MM.1S (cell line): ENCODE data around the gene IL24.
"Not testable (repeated sequence)": the region's sequence is repeated elsewhere in the genome, so short reads cannot be mapped to it uniquely, and the experiment has no call there.

Experiments used
- DNase-seq: peaks from one replicate; pipeline ENCODE4 v3.0.0-alpha.2; 2015
- H2AFZ ChIP-seq: fragments of 300-600 bp; sonication (generic); 2 replicates; pipeline ENCODE4 v1.6.0; 2016; ENCODE audit warnings: antibody characterized with exemption, low read length
- H3F3A ChIP-seq: fragments of 300-600 bp; sonication (generic); 2 replicates; pipeline ENCODE4 v1.6.1; 2016; ENCODE audit warnings: mild to moderate bottlenecking, antibody characterized with exemption, low read length, moderate library complexity, mixed read lengths; ENCODE audit not compliant: insufficient read depth
- H3K27ac ChIP-seq: fragments of 300-600 bp; sonication (generic); 2 replicates; pipeline ENCODE4 v1.5.1; 2016; ENCODE audit warnings: mild to moderate bottlenecking, low read length
- H3K27me3 ChIP-seq: fragments of 300-600 bp; sonication (generic); replicated peaks from 2 replicates; pipeline ENCODE4 v1.6.0; 2016; ENCODE audit warnings: low read length; ENCODE audit not compliant: insufficient read depth
- H3K36me3 ChIP-seq: fragments of 300-600 bp; sonication (generic); replicated peaks from 2 replicates; pipeline ENCODE4 v1.6.1; 2016; ENCODE audit warnings: mild to moderate bottlenecking, low read length, mixed read lengths; ENCODE audit not compliant: insufficient read depth
- H3K4me1 ChIP-seq: fragments of 300-600 bp; sonication (generic); 2 replicates; pipeline ENCODE4 v1.6.1; 2016; ENCODE audit warnings: low read length, mixed read lengths
- H3K4me2 ChIP-seq: fragments of 300-600 bp; sonication (generic); 2 replicates; pipeline ENCODE4 v1.6.0; 2016; ENCODE audit warnings: low read depth, low read length
- H3K4me3 ChIP-seq: fragments of 300-600 bp; sonication (generic); 2 replicates; pipeline ENCODE4 v1.5.1; 2016; ENCODE audit warnings: low read length, mixed read lengths
- H3K79me2 ChIP-seq: fragments of 300-600 bp; sonication (generic); 2 replicates; pipeline ENCODE4 v1.6.1; 2016; ENCODE audit warnings: mixed run types, low read length, mixed read lengths
- H3K9ac ChIP-seq: fragments of 300-600 bp; sonication (generic); 2 replicates; pipeline ENCODE4 v1.6.1; 2016; ENCODE audit warnings: low read length, mixed read lengths
- H3K9me2 ChIP-seq: fragments of 300-600 bp; sonication (generic); replicated peaks from 2 replicates; pipeline ENCODE4 v1.6.1; 2016; ENCODE audit warnings: mild to moderate bottlenecking, low read length, mixed read lengths; ENCODE audit not compliant: insufficient read depth
- H3K9me3 ChIP-seq: fragments of 300-600 bp; sonication (generic); replicated peaks from 2 replicates; pipeline ENCODE4 v1.6.1; 2016; ENCODE audit warnings: mild to moderate bottlenecking, low read length, mixed read lengths; ENCODE audit not compliant: insufficient read depth
- H4K20me1 ChIP-seq: fragments of 300-600 bp; sonication (generic); 2 replicates; pipeline ENCODE4 v1.6.1; 2016; ENCODE audit warnings: mild to moderate bottlenecking, low read length, moderate library complexity, mixed read lengths; ENCODE audit not compliant: insufficient read depth
- EZH2 ChIP-seq: fragments of 300-600 bp; sonication (generic); optimal IDR thresholded peaks from 2 replicates; pipeline ENCODE3; 2017; ENCODE audit warnings: low read depth, mild to moderate bottlenecking, antibody characterized with exemption, low read length, mixed read lengths
- EZH2phosphoT487 ChIP-seq: fragments of 300-600 bp; sonication (generic); IDR thresholded peaks from 2 replicates; pipeline ENCODE4 v1.6.1; 2018; ENCODE audit warnings: antibody characterized with exemption, low read length
- TF ChIP-seq, protein P1 (sequence below): fragments of 300-600 bp; sonication (generic); IDR thresholded peaks from 2 replicates; pipeline ENCODE4 v1.5.1; 2016; ENCODE audit warnings: antibody characterized with exemption, low read length, mixed read lengths

The IL24 gene

DNA sequence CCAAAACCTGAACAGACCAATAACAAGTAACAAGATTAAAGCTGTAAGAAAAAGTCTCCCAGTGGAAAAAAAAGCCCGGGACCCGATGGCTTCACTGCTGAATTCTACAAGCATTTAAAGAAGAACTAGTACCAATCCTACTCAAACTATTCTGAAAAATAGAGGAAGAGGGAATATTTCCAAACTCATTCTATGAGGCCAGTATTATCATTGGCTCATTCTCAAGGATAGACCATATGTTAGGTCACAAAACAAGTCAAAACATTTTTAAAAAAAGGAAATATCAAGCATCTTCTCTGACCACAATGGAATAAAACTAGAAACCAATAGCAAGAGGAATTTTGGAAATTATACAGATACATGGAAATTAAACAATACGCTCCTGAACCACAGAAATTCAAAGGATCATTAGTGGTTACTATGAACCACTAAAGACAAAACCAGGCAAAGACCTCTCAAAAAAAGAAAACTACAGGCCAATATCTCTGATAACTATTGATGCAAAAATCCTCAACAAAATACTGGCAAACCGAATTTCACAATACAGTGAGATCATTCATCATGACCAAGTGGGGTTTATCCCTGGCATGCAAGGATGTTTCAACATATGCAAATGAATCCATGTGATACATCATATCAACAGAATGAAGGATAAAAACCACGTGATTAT lies 45.8 kb upstream of the IL24 start:
- Histone ChIP-seq H3K9ac (no peak overlapping the region), H3K4me3 (no peak overlapping the region), H3F3A (no peaks in the 10 kb centered on the region), H3K9me2 (no peaks in the 10 kb centered on the region), H3K27me3 (no peaks in the 10 kb centered on the region), H3K4me2 (no peak overlapping the region), H4K20me1 (no peaks in the 10 kb centered on the region), H3K4me1 (no peaks in the 10 kb centered on the region), H3K36me3 (no peaks in the 10 kb centered on the region), H2AFZ (no peak overlapping the region), H3K79me2 (no peaks in the 10 kb centered on the region), H3K9me3 (no peaks in the 10 kb centered on the region), H3K27ac (no peak overlapping the region)
- DNase-seq, result no peak
- TF ChIP-seq EZH2phosphoT487 (no peak), EZH2 (no peak)
- TF ChIP-seq, protein P1, sequence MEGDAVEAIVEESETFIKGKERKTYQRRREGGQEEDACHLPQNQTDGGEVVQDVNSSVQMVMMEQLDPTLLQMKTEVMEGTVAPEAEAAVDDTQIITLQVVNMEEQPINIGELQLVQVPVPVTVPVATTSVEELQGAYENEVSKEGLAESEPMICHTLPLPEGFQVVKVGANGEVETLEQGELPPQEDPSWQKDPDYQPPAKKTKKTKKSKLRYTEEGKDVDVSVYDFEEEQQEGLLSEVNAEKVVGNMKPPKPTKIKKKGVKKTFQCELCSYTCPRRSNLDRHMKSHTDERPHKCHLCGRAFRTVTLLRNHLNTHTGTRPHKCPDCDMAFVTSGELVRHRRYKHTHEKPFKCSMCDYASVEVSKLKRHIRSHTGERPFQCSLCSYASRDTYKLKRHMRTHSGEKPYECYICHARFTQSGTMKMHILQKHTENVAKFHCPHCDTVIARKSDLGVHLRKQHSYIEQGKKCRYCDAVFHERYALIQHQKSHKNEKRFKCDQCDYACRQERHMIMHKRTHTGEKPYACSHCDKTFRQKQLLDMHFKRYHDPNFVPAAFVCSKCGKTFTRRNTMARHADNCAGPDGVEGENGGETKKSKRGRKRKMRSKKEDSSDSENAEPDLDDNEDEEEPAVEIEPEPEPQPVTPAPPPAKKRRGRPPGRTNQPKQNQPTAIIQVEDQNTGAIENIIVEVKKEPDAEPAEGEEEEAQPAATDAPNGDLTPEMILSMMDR, result no peak

DNA sequence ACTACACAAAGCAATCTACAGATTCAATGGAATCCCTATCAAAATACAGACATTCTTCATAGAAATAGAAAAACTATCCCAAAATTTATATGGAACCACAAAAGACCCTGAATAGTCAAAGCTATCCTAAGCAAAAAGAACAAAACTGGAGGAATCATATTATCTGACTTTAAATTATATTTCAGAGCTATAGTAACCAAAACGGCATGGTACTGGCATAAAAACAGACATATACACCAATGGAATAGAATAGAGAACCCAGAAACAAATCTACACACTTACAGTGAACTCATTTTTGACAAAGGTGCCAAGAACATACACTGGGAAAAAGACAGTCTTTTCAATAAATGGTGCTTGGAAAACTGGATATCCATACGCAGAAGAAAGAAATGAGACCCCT lies 44.6 kb upstream of the IL24 start:
- not testable (repeated sequence) for H3K27ac ChIP-seq, H3K9me3 ChIP-seq, H4K20me1 ChIP-seq, H3K36me3 ChIP-seq, H2AFZ ChIP-seq, H3K27me3 ChIP-seq, H3K4me1 ChIP-seq, H3K9ac ChIP-seq, H3K4me2 ChIP-seq, H3F3A ChIP-seq, H3K79me2 ChIP-seq, H3K4me3 ChIP-seq, DNase-seq, H3K9me2 ChIP-seq

DNA sequence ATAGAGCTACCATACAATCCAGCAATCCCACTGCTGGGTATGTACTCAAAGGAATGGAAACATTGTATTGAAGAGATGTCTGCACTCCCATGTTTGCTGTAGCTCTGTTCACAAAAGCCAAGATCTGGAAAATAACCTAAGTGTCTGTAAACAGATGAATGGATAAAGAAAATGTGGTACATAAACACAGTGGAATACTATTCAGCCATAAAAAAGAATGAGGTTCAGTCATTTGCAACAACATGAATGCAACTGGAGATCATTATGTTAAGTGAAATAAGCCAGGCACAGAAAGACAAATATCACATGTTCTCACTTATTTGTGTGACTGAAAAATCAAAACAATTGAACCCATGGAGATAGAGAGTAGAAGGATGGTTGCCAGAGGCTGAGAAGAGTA lies 43.5 kb upstream of the IL24 start:
- H3K4me1 ChIP-seq, DNase-seq, H3K36me3 ChIP-seq, H3K4me3 ChIP-seq, H3K4me2 ChIP-seq, H3K9ac ChIP-seq, H3K27me3 ChIP-seq, H3K79me2 ChIP-seq, H3K9me2 ChIP-seq, H3K27ac ChIP-seq, H2AFZ ChIP-seq, H3K9me3 ChIP-seq, H4K20me1 ChIP-seq, H3F3A ChIP-seq: not testable (repeated sequence)

DNA sequence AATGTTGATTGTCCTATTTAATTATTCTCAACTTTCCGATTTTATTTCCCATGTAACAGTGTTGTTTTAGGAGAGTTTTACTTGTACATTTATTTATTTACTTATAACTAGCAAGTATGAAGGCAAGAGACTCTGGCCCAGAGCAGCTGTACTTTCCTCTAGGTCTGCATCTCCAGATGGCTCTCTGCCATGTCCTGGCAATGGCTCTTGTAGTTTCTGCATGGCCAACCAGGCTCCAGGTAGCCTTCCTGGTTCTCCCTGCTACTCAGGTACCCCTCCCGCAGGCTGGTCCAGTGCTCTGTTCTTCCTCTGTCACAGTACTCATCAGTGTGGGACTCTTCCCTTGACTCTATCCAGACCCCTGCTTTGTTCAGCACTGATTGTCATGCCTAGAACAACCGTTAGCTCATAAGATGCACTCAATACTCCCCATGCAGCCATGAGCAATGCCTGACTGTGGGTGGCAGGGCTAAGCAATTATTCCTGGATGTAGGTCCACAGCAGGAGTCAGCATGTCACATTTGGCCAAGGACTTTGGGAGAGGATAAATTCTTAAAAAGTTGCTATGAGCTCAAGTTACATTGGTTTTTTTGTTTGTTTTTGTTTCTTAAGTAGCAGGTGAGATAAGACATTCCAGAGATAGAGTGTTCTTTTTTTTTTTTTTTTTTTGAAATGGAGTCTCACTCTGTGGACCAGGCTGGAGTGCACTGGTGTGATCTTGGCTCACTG lies 42.7 kb upstream of the IL24 start:
- no peak for TF ChIP-seq EZH2
- TF ChIP-seq, protein P1, result no peak
- no peak for TF ChIP-seq EZH2phosphoT487
- Histone ChIP-seq H3K9me2 (no peaks in the 10 kb centered on the region), H3K4me2 (no peak overlapping the region), H3K79me2 (no peaks in the 10 kb centered on the region), H3K4me1 (no peaks in the 10 kb centered on the region), H3K4me3 (no peak overlapping the region), H3K27me3 (no peaks in the 10 kb centered on the region), H3K27ac (no peak overlapping the region), H3K9ac (no peak overlapping the region), H3K9me3 (no peaks in the 10 kb centered on the region), H4K20me1 (no peaks in the 10 kb centered on the region), H2AFZ (no peak overlapping the region), H3K36me3 (no peaks in the 10 kb centered on the region), H3F3A (no peaks in the 10 kb centered on the region)
- DNase-seq, result no peak
